Osteoblast (primary cell): ENCODE data around the gene KCTD16. TPM values are rescaled to one million over a fixed set of nuclear protein-coding genes. Genes with fewer than 3 reads are reported as not detected.

Source experiments
- DNase-seq: peaks from one replicate; pipeline ENCODE4 v3.0.0; 2011; ENCODE audit warnings: low spot score, mixed read lengths; ENCODE audit not compliant: insufficient read length; ENCODE audit errors: missing footprints
- H2AFZ ChIP-seq: 2 replicates; pipeline ENCODE4 v1.6.0; 2011; ENCODE audit warnings: mild to moderate bottlenecking, low read length
- H3K27ac ChIP-seq: 2 replicates; pipeline ENCODE4 v1.5.1; 2011; ENCODE audit warnings: mild to moderate bottlenecking, low read depth, low read length, moderate library complexity
- H3K27me3 ChIP-seq: 2 replicates; pipeline ENCODE4 v1.6.0; 2012; ENCODE audit warnings: mild to moderate bottlenecking, control low read depth, inconsistent platforms, low read length, moderate library complexity; ENCODE audit not compliant: insufficient read depth
- H3K36me3 ChIP-seq: 2 replicates; pipeline ENCODE4 v1.5.1; 2011; ENCODE audit warnings: mild to moderate bottlenecking, low read length, control low read depth, moderate library complexity; ENCODE audit not compliant: insufficient read depth
- H3K4me1 ChIP-seq: 2 replicates; pipeline ENCODE4 v1.5.1; 2011; ENCODE audit warnings: mild to moderate bottlenecking, low read length, control low read depth, moderate library complexity; ENCODE audit not compliant: insufficient read depth
- H3K4me2 ChIP-seq: 2 replicates; pipeline ENCODE4 v1.6.0; 2011; ENCODE audit warnings: mild to moderate bottlenecking, low read length; ENCODE audit not compliant: insufficient read depth
- H3K4me3 ChIP-seq: fragments of 200-600 bp; sonication (generic); 3 replicates; pipeline ENCODE4 v1.5.1; 2012; ENCODE audit warnings: mild to moderate bottlenecking, low read length, inconsistent platforms; ENCODE audit not compliant: insufficient read depth
- H3K79me2 ChIP-seq: 2 replicates; pipeline ENCODE4 v1.6.0; 2012; ENCODE audit warnings: mild to moderate bottlenecking, low read length, control low read depth, inconsistent platforms; ENCODE audit not compliant: insufficient read depth
- H3K9me3 ChIP-seq: 2 replicates; pipeline ENCODE4 v1.5.1; 2011; ENCODE audit warnings: low read depth, low read length, control low read depth
- H4K20me1 ChIP-seq: 2 replicates; pipeline ENCODE4 v1.6.0; 2012; ENCODE audit warnings: mild to moderate bottlenecking, low read length, control low read depth; ENCODE audit not compliant: insufficient read depth
- CTCF ChIP-seq: IDR thresholded peaks from 2 replicates; pipeline ENCODE4 v1.5.1; 2011; ENCODE audit warnings: mild to moderate bottlenecking, low read depth, low read length, moderate library complexity; ENCODE audit errors: extremely low read depth
- total RNA-seq: library from RNA; depleted of rRNA; stranded (reverse); fragments of >200 nt; gene quantifications from 2 replicates; pipeline ENCODE4 v1.2.3, GENCODE V29; 2012

The KCTD16 gene
- total RNA-seq, 1 donor, result 3.6 TPM

- Histone ChIP-seq H3K36me3 (no peaks in the 10 kb centered on the region), H3K4me3 (no peak overlapping the region), H3K79me2 (no peaks in the 10 kb centered on the region), H3K4me2 (no peak overlapping the region), H3K4me1 (peaks cover 10% of the 10 kb centered on the region), H3K27ac (no peak overlapping the region), H4K20me1 (no peaks in the 10 kb centered on the region), H2AFZ (peak overlapping the region; percentile 37), H3K9me3 (no peaks in the 10 kb centered on the region), H3K27me3 (no peaks in the 10 kb centered on the region)
- no peak for DNase-seq
- TF ChIP-seq CTCF, result no peak
Measured at GRCh38 chr5:144125163-144125726, 45.4 kb upstream of the KCTD16 start.

GRCh38 chr5:144126707-144127106 lies 44.0 kb upstream of the KCTD16 start:
- Histone ChIP-seq H3K36me3 (no peaks in the 10 kb centered on the region), H3K4me1 (peaks cover 10% of the 10 kb centered on the region), H4K20me1 (no peaks in the 10 kb centered on the region), H3K27me3 (no peaks in the 10 kb centered on the region), H3K4me3 (no peak overlapping the region), H3K9me3 (no peaks in the 10 kb centered on the region), H3K4me2 (no peak overlapping the region), H3K27ac (no peak overlapping the region), H3K79me2 (no peaks in the 10 kb centered on the region), H2AFZ (no peak overlapping the region)
- DNase-seq, result no peak
- TF ChIP-seq CTCF, result no peak

- no peaks in the 10 kb centered on the region for H3K27me3 ChIP-seq
- no peaks in the 10 kb centered on the region for H4K20me1 ChIP-seq
- no peak for DNase-seq
- H3K4me1 ChIP-seq, result peaks cover 10% of the 10 kb centered on the region
- no peaks in the 10 kb centered on the region for H3K9me3 ChIP-seq
- H3K79me2 ChIP-seq, result no peaks in the 10 kb centered on the region
- H3K4me3 ChIP-seq, result no peak overlapping the region
- H3K27ac ChIP-seq, result no peak overlapping the region
- H3K36me3 ChIP-seq, result no peaks in the 10 kb centered on the region
- TF ChIP-seq CTCF, result no peak
- no peak overlapping the region for H3K4me2 ChIP-seq
- H2AFZ ChIP-seq, result no peak overlapping the region
Measured at GRCh38 chr5:144128844-144129243, 41.8 kb upstream of the KCTD16 start.

GRCh38 chr5:144130306-144130705 lies 40.4 kb upstream of the KCTD16 start:
- no peak for DNase-seq
- H3K27me3 ChIP-seq, result no peaks in the 10 kb centered on the region

More at GRCh38 chr5:144130306-144130705, 40.4 kb upstream of the KCTD16 start:
- Histone ChIP-seq H3K4me1 (peaks cover 9% of the 10 kb centered on the region), H3K79me2 (no peaks in the 10 kb centered on the region), H3K4me2 (no peak overlapping the region), H3K36me3 (no peaks in the 10 kb centered on the region), H3K4me3 (no peak overlapping the region), H2AFZ (no peak overlapping the region), H3K9me3 (no peaks in the 10 kb centered on the region), H3K27ac (no peak overlapping the region), H4K20me1 (no peaks in the 10 kb centered on the region)
- TF ChIP-seq CTCF, result no peak
